ENCODE data around the gene RPTOR. TPM values are rescaled to one million over a fixed set of nuclear protein-coding genes. Genes with fewer than 3 reads are reported as not detected.

The RPTOR gene
- total RNA-seq, 1 donor = 27.9 TPM

- H3K79me2 ChIP-seq (ENCODE audit: insufficient read depth, low read length) = no peaks in the 10 kb centered on the region
- peak; percentile 46 for DNase-seq (ENCODE audit: insufficient read length, low spot score, missing footprints)
- no peak overlapping the region for H2AFZ ChIP-seq (ENCODE audit: low read length)
- H3K4me2 ChIP-seq (ENCODE audit: insufficient read depth, low read length) = no peak overlapping the region
- no peaks in the 10 kb centered on the region for H4K20me1 ChIP-seq (ENCODE audit: insufficient read depth, low read length)
- no peak overlapping the region for H3K4me3 ChIP-seq (ENCODE audit: insufficient read depth, low read length)
- H3K27ac ChIP-seq (ENCODE audit: low read depth, low read length) = no peak overlapping the region
- TF ChIP-seq CTCF (IDR thresholded peaks at IDR 0.05; ENCODE audit: extremely low read depth, low read depth, low read length) = no peak
- no peaks in the 10 kb centered on the region for H3K27me3 ChIP-seq (ENCODE audit: insufficient read depth, low read length)
- H3K9me3 ChIP-seq (ENCODE audit: low read depth, low read length) = no peaks in the 10 kb centered on the region
- H3K4me1 ChIP-seq (ENCODE audit: insufficient read depth, low read length) = no peaks in the 10 kb centered on the region
- H3K36me3 ChIP-seq (ENCODE audit: insufficient read depth, low read length) = peaks cover 20% of the 10 kb centered on the region
Observed at GRCh38 chr17:80908776-80909175, 364.1 kb downstream of the RPTOR start.

DNA sequence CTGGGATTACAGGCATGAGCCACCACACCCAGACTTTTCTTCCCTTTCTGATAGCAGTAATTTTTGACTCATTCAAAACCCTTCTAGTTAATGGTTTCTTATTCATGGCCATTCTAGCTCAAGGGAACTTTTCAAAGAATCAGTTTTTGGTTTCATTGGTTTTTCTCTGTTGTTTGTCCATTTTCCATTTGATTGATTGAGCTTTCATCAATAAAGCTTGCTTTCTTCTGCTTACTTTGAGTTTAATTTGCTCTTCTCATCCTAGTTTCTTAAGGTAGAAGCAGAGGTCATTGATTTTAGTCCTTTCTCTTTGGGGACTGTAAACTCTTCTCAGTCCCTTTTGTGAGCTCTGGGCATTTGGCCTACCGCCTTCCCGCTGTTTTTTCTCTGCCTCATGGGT is 365.0 kb downstream of the RPTOR start:
- H3K79me2 ChIP-seq (ENCODE audit: insufficient read depth, low read length) = no peaks in the 10 kb centered on the region
- no peak overlapping the region for H3K4me2 ChIP-seq (ENCODE audit: insufficient read depth, low read length)
- TF ChIP-seq CTCF (IDR thresholded peaks at IDR 0.05; ENCODE audit: extremely low read depth, low read depth, low read length) = no peak
- H3K4me1 ChIP-seq (ENCODE audit: insufficient read depth, low read length) = no peaks in the 10 kb centered on the region
- H3K27me3 ChIP-seq (ENCODE audit: insufficient read depth, low read length) = no peaks in the 10 kb centered on the region
- H4K20me1 ChIP-seq (ENCODE audit: insufficient read depth, low read length) = no peaks in the 10 kb centered on the region
- peaks cover 18% of the 10 kb centered on the region for H3K36me3 ChIP-seq (ENCODE audit: insufficient read depth, low read length)
- H2AFZ ChIP-seq (ENCODE audit: low read length) = no peak overlapping the region
- H3K27ac ChIP-seq (ENCODE audit: low read depth, low read length) = no peak overlapping the region
- H3K9me3 ChIP-seq (ENCODE audit: low read depth, low read length) = no peaks in the 10 kb centered on the region
- peak; percentile 48 for DNase-seq (ENCODE audit: insufficient read length, low spot score, missing footprints)
- H3K4me3 ChIP-seq (ENCODE audit: insufficient read depth, low read length) = no peak overlapping the region

DNA sequence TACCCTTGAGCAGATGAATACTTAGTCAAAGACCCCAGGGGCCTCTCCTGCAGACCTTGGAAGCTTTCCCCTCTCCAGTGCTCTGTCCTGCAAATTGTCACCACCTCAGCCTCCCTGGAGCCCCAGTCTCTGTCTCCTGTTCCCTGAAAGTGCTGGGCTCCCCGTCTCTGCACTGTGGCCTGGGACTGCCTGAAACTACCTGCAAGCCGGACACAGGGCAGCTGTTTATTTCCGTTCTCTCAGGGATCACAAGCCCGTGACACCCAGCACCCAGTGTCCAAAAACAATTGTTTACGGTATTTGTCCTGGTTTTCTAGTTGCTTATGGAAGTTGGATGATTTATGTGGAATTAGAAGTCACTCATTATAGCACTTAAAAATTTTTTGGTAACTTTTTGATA is 365.4 kb downstream of the RPTOR start:
- Histone ChIP-seq H3K4me3 (ENCODE audit: insufficient read depth, low read length) (no peak overlapping the region), H3K79me2 (ENCODE audit: insufficient read depth, low read length) (no peaks in the 10 kb centered on the region), H3K27ac (ENCODE audit: low read depth, low read length) (no peak overlapping the region), H3K36me3 (ENCODE audit: insufficient read depth, low read length) (peaks cover 14% of the 10 kb centered on the region), H4K20me1 (ENCODE audit: insufficient read depth, low read length) (no peaks in the 10 kb centered on the region), H3K27me3 (ENCODE audit: insufficient read depth, low read length) (no peaks in the 10 kb centered on the region), H3K4me2 (ENCODE audit: insufficient read depth, low read length) (no peak overlapping the region), H2AFZ (ENCODE audit: low read length) (no peak overlapping the region), H3K4me1 (ENCODE audit: insufficient read depth, low read length) (no peaks in the 10 kb centered on the region), H3K9me3 (ENCODE audit: low read depth, low read length) (no peaks in the 10 kb centered on the region)
- DNase-seq (ENCODE audit: insufficient read length, low spot score, missing footprints) = no peak
- no peak for TF ChIP-seq CTCF (IDR thresholded peaks at IDR 0.05; ENCODE audit: extremely low read depth, low read depth, low read length)

GRCh38 chr17:80912476-80912875 is 367.8 kb downstream of the RPTOR start:
- no peak overlapping the region for H2AFZ ChIP-seq (ENCODE audit: low read length)
- H3K9me3 ChIP-seq (ENCODE audit: low read depth, low read length) = no peaks in the 10 kb centered on the region
- H3K4me1 ChIP-seq (ENCODE audit: insufficient read depth, low read length) = no peaks in the 10 kb centered on the region
- H3K4me3 ChIP-seq (ENCODE audit: insufficient read depth, low read length) = no peak overlapping the region
- no peak for DNase-seq (ENCODE audit: insufficient read length, low spot score, missing footprints)
- H3K4me2 ChIP-seq (ENCODE audit: insufficient read depth, low read length) = no peak overlapping the region
- H4K20me1 ChIP-seq (ENCODE audit: insufficient read depth, low read length) = no peaks in the 10 kb centered on the region
- no peak overlapping the region for H3K27ac ChIP-seq (ENCODE audit: low read depth, low read length)
- H3K79me2 ChIP-seq (ENCODE audit: insufficient read depth, low read length) = no peaks in the 10 kb centered on the region
- H3K27me3 ChIP-seq (ENCODE audit: insufficient read depth, low read length) = no peaks in the 10 kb centered on the region
- no peak for TF ChIP-seq CTCF (IDR thresholded peaks at IDR 0.05; ENCODE audit: extremely low read depth, low read depth, low read length)
- H3K36me3 ChIP-seq (ENCODE audit: insufficient read depth, low read length) = peaks cover 14% of the 10 kb centered on the region
